ENCODE measurements around the gene FOXK1. TPM values are rescaled to one million over a fixed set of nuclear protein-coding genes. Genes with fewer than 3 reads are reported as not detected.

Gene FOXK1
- total RNA-seq, 1 experiment from 2014 or later = 50.8 TPM

GRCh38 chr7:4762121-4763055, 80.3 kb downstream of the FOXK1 start:
- no peak overlapping the region for H3K4me3 Mint-ChIP-seq (ENCODE audit: unreplicated experiment)
- no peak overlapping the region for H3K27ac Mint-ChIP-seq (ENCODE audit: unreplicated experiment)
- no peak for DNase-seq
- Histone ChIP-seq H3K4me1 (no peaks in the 10 kb centered on the region), H3K4me3 (ENCODE audit: low read depth, low read length) (no peak overlapping the region), H3K27me3 (replicated peaks; ENCODE audit: control insufficient read depth, insufficient read depth, low read length) (no peaks in the 10 kb centered on the region), H3K36me3 (ENCODE audit: control insufficient read depth, insufficient read depth, low read length) (no peaks in the 10 kb centered on the region; the same call in none of the 2 replicates), H3K9me3 (no peaks in the 10 kb centered on the region)
- no peaks in the 10 kb centered on the region for H3K4me1 Mint-ChIP-seq (ENCODE audit: low read depth, unreplicated experiment)
- no peak for TF ChIP-seq CTCF (IDR thresholded peaks at IDR 0.05; ENCODE audit: insufficient read depth in 1 of 2, low read depth in 1 of 2, low read length in 1 of 2, severe bottlenecking in 1 of 2, unreplicated experiment in 1 of 2)
- ChIA-PET CTCF (no interaction called here), POLR2A (no interaction called here)
- H3K27me3 Mint-ChIP-seq (ENCODE audit: insufficient read depth, unreplicated experiment) = no peaks in the 10 kb centered on the region
- BruUV-seq (replicated peaks) = no TSS peak
- peaks cover 84% of the 10 kb centered on the region for H3K36me3 Mint-ChIP-seq (ENCODE audit: insufficient read depth, unreplicated experiment)
- intact Hi-C loops (cut with micrococcal nuclease; ENCODE audit: unreplicated experiment) = no loop called here
- no peaks in the 10 kb centered on the region for H3K9me3 Mint-ChIP-seq (ENCODE audit: unreplicated experiment)

DNA sequence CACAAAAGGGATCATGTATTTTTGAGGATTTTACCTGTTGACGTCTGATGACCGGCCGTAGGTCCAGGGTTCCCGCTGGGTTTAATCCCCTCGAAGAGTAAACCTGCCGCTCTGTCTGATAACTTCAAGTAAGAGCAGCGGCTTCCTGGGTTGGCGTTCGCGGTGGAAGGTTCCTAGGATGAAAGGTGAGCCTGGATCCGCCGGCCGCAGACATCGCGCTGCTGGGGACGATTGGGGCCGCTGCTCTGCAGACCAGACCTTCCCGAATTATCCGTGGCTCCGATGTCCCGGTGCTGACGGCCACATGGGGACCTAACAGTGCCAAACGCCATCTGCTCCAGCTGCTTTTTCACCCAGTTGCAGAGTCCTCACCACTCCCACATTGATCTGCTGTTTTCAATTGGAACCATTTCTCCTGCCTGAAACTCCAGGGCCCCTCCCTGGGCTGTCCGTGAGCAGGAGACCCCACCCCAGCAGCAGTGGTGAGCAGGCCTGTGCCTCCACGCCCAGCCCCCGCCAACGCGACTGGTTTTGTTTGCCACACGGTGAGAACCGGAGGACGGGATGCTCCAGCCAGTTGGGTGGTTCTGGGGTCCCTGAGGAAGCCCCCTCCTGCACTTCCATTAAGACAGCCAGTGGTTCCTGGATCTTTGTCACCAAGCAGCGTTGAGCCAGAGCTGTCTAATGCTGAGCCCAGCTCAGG, 81.1 kb downstream of the FOXK1 start:
- DNase-seq = no peak
- no peaks in the 10 kb centered on the region for H3K4me1 Mint-ChIP-seq (ENCODE audit: low read depth, unreplicated experiment)
- H3K36me3 ChIP-seq (ENCODE audit: control insufficient read depth, insufficient read depth, low read length) = no peaks in the 10 kb centered on the region; the same call in none of the 2 replicates
- H3K27ac Mint-ChIP-seq (ENCODE audit: unreplicated experiment) = no peak overlapping the region
- no TSS peak for BruUV-seq (replicated peaks)
- POLR2A ChIA-PET = no interaction called here
- H3K4me3 Mint-ChIP-seq (ENCODE audit: unreplicated experiment) = no peak overlapping the region
- intact Hi-C loops (cut with micrococcal nuclease; ENCODE audit: unreplicated experiment) = no loop called here
- no peak for TF ChIP-seq CTCF (IDR thresholded peaks at IDR 0.05; ENCODE audit: insufficient read depth in 1 of 2, low read depth in 1 of 2, low read length in 1 of 2, severe bottlenecking in 1 of 2, unreplicated experiment in 1 of 2)
- H3K27me3 ChIP-seq (replicated peaks; ENCODE audit: control insufficient read depth, insufficient read depth, low read length) = no peaks in the 10 kb centered on the region
- no peak overlapping the region for H3K4me3 ChIP-seq (ENCODE audit: low read depth, low read length)
- no peaks in the 10 kb centered on the region for H3K9me3 ChIP-seq
- CTCF ChIA-PET = no interaction called here
- H3K4me1 ChIP-seq = no peaks in the 10 kb centered on the region
- H3K36me3 Mint-ChIP-seq (ENCODE audit: insufficient read depth, unreplicated experiment) = peaks cover 75% of the 10 kb centered on the region
- H3K27me3 Mint-ChIP-seq (ENCODE audit: insufficient read depth, unreplicated experiment) = no peaks in the 10 kb centered on the region
- no peaks in the 10 kb centered on the region for H3K9me3 Mint-ChIP-seq (ENCODE audit: unreplicated experiment)

DNA sequence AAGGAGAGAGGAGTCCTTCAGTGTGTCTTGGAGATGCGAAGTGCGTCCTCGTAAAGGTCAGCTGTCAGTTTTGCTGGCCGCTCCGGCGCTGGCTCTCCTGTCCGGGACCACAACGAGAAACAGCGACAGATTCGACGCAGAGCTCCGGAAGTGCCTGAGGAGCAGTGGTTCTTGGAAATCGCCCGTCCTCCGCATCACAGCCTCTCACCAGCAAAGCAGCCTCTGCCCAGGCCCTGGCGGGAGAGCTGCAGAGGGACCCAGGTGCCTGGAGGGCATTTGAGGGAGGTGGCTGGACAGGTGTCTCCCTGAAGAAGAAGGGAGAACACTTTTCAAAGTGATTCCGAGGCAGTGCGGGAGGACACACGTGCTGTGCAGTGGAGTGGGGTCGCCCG, 81.7 kb downstream of the FOXK1 start:
- H3K27ac Mint-ChIP-seq (ENCODE audit: unreplicated experiment) = no peak overlapping the region
- Histone ChIP-seq H3K4me3 (ENCODE audit: low read depth, low read length) (no peak overlapping the region), H3K4me1 (no peaks in the 10 kb centered on the region), H3K9me3 (no peaks in the 10 kb centered on the region), H3K27me3 (replicated peaks; ENCODE audit: control insufficient read depth, insufficient read depth, low read length) (no peaks in the 10 kb centered on the region), H3K36me3 (ENCODE audit: control insufficient read depth, insufficient read depth, low read length) (no peaks in the 10 kb centered on the region; the same call in none of the 2 replicates)
- ChIA-PET POLR2A (no interaction called here), CTCF (no interaction called here)
- H3K4me1 Mint-ChIP-seq (ENCODE audit: low read depth, unreplicated experiment) = no peaks in the 10 kb centered on the region
- H3K27me3 Mint-ChIP-seq (ENCODE audit: insufficient read depth, unreplicated experiment) = no peaks in the 10 kb centered on the region
- BruUV-seq (replicated peaks) = no TSS peak
- H3K4me3 Mint-ChIP-seq (ENCODE audit: unreplicated experiment) = no peak overlapping the region
- H3K9me3 Mint-ChIP-seq (ENCODE audit: unreplicated experiment) = no peaks in the 10 kb centered on the region
- H3K36me3 Mint-ChIP-seq (ENCODE audit: insufficient read depth, unreplicated experiment) = peaks cover 70% of the 10 kb centered on the region
- intact Hi-C loops (cut with micrococcal nuclease; ENCODE audit: unreplicated experiment) = no loop called here
- TF ChIP-seq CTCF (IDR thresholded peaks at IDR 0.05; ENCODE audit: insufficient read depth in 1 of 2, low read depth in 1 of 2, low read length in 1 of 2, severe bottlenecking in 1 of 2, unreplicated experiment in 1 of 2) = no peak
- no peak for DNase-seq

Data from Caco-2 (cell line).